PFSK-1 (cell line): ENCODE results near the gene UNC5B.

Source experiments
- FOXP2 ChIP-seq: optimal IDR thresholded peaks from 2 replicates; pipeline ENCODE3; 2011; ENCODE audit warnings: borderline replicate concordance, control low read depth, inconsistent platforms; ENCODE audit not compliant: insufficient read depth; ENCODE audit errors: extremely low read length, extremely low read depth
- POLR2AphosphoS5 ChIP-seq: IDR thresholded peaks from 2 replicates; pipeline ENCODE4 v1.6.1; 2012; ENCODE audit warnings: low read depth, mild to moderate bottlenecking, control low read depth, low read length, moderate library complexity
- SIN3A ChIP-seq: IDR thresholded peaks from 2 replicates; pipeline ENCODE4 v1.6.1; 2012; ENCODE audit warnings: mild to moderate bottlenecking, low read length, moderate library complexity, borderline replicate concordance; ENCODE audit not compliant: insufficient read depth
- TF ChIP-seq, protein P1 (sequence below), 2 experiments: IDR thresholded peaks; 2 replicates each; pipeline versions ENCODE4 v1.6.1 to v1.8.0; 2011 to 2012; ENCODE audit warnings: low read depth in 2 of 2, low read length in 2 of 2, control low read depth in 1 of 2, inconsistent platforms in 1 of 2, mild to moderate bottlenecking in 1 of 2, moderate library complexity in 1 of 2; ENCODE audit not compliant: insufficient read depth in 1 of 2

DNA sequence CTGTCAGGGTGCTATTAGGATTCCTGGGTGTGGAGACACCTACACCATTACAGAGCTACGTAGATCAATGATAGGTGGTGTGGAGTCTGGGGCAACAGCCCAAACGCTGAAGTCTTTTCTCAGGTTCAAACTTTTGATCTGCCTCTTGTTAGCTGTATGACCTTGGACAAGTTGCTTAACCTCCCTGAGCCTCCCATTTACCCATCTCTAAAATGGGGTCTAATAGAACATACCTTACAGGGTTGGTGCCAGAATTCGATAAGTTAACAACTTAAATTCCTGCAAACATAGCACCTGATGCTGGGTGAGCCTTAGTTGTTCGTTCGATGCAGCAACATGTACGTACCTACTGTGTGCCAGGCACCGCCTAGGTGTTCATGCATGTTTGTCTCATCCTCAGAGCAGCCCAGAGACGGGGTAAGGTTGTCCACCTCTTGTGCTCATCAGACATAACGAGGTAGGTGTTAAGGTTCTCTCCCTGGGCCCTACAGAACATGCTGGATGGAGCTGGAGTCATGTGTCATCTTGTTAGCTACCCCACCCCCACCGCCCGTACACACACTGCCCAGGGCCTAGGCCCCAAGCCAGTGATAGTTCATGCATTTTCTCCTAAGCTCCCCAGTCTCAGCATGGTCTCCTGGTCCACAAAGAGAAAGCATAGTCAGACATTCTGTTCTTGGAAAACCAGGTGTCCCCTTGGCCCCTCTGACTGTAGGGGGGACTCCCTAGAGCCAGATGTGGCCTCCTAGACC is 65.7 kb downstream of the UNC5B start:
- TF ChIP-seq SIN3A = no peak
- no peak for TF ChIP-seq POLR2AphosphoS5
- TF ChIP-seq, protein P1, sequence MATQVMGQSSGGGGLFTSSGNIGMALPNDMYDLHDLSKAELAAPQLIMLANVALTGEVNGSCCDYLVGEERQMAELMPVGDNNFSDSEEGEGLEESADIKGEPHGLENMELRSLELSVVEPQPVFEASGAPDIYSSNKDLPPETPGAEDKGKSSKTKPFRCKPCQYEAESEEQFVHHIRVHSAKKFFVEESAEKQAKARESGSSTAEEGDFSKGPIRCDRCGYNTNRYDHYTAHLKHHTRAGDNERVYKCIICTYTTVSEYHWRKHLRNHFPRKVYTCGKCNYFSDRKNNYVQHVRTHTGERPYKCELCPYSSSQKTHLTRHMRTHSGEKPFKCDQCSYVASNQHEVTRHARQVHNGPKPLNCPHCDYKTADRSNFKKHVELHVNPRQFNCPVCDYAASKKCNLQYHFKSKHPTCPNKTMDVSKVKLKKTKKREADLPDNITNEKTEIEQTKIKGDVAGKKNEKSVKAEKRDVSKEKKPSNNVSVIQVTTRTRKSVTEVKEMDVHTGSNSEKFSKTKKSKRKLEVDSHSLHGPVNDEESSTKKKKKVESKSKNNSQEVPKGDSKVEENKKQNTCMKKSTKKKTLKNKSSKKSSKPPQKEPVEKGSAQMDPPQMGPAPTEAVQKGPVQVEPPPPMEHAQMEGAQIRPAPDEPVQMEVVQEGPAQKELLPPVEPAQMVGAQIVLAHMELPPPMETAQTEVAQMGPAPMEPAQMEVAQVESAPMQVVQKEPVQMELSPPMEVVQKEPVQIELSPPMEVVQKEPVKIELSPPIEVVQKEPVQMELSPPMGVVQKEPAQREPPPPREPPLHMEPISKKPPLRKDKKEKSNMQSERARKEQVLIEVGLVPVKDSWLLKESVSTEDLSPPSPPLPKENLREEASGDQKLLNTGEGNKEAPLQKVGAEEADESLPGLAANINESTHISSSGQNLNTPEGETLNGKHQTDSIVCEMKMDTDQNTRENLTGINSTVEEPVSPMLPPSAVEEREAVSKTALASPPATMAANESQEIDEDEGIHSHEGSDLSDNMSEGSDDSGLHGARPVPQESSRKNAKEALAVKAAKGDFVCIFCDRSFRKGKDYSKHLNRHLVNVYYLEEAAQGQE (IDR thresholded peaks at IDR 0.05; ENCODE audit: insufficient read depth in 1 of 2, low read depth in 2 of 2, low read length in 2 of 2) = no peak
- no peak for TF ChIP-seq FOXP2
